ENCODE measurements around the gene LRRTM4.

DNA sequence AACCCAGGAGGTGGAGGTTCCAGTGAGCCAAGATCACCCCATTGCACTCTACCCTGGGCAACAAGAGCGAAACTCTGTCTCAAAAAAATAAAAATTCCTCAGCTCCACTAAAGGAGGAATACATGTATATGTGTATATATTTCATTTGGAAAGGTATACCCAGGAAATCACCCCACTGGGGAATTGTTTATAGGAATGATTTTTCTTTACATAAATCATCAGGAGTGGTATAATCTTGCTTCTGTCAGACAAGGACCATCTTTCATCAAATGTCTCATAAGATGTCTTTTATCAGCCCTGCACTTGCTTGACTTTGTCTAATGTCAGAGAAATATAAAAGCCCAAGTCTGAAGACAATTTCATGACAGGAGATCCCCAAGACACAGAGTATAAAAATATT is 709.1 kb downstream of the LRRTM4 start:
- TF ChIP-seq EZH2 (IDR thresholded peaks at IDR 0.05; ENCODE audit: insufficient read depth, poor library complexity, severe bottlenecking) (no peak), EZH2phosphoT487 (IDR thresholded peaks at IDR 0.05; ENCODE audit: insufficient read depth, low read depth) (no peak)

Measured in GM23248 (cell line).